PC-9 (cell line): ENCODE results near the gene EIF2B5.

Source experiments
- CTCF ChIP-seq: fragments of 200-600 bp; sonication (generic); conservative IDR thresholded peaks from 2 replicates; pipeline ENCODE4 v1.6.1; 2017; ENCODE audit warnings: mixed run types, antibody characterized with exemption, mild to moderate bottlenecking, moderate library complexity
- EZH2 ChIP-seq: fragments of 200-600 bp; sonication (generic); IDR thresholded peaks from 2 replicates; pipeline ENCODE4 v1.8.0; 2017; ENCODE audit warnings: antibody characterized with exemption, low read depth

GRCh38 chr3:184096811-184097383 is 38.3 kb upstream of the EIF2B5 start, which contains the start of gene HTR3E:
- no peak for TF ChIP-seq CTCF
- no peak for TF ChIP-seq EZH2
